GM12878 (cell line): ENCODE measurements around the gene GALNT9.

Source experiments
- CTCF ChIP-seq, 3 experiments: IDR thresholded peaks in 2 of 3; conservative IDR thresholded peaks in 1 of 3; 2 replicates each; pipeline ENCODE4 v1.5.1; 2011; ENCODE audit warnings: low read depth in 3 of 3, low read length in 3 of 3, mild to moderate bottlenecking in 3 of 3, control low read depth in 2 of 3, moderate library complexity in 2 of 3, inconsistent platforms in 1 of 3, mixed read lengths in 1 of 3; ENCODE audit not compliant: control insufficient read depth in 2 of 3, insufficient read depth in 1 of 3; ENCODE audit errors: extremely low read depth in 1 of 3
- DPF2 ChIP-seq: fragments of 450-650 bp; IDR thresholded peaks from 2 replicates; pipeline ENCODE4 v1.6.1; 2017; ENCODE audit warnings: mild to moderate bottlenecking
- EZH2 ChIP-seq: IDR thresholded peaks from 2 replicates; pipeline ENCODE4 v1.6.1; 2012; ENCODE audit warnings: low read depth, mild to moderate bottlenecking, control low read depth, inconsistent platforms, low read length, borderline replicate concordance; ENCODE audit not compliant: control insufficient read depth
- HDAC2 ChIP-seq: fragments of 200-600 bp; sonication (generic); IDR thresholded peaks from 2 replicates; pipeline ENCODE4 v1.6.1; 2017
- MXI1 ChIP-seq: fragments of 150-350 bp; IDR thresholded peaks from 2 replicates; pipeline ENCODE4 v1.6.1; 2011; ENCODE audit warnings: low read depth, mild to moderate bottlenecking, inconsistent platforms, low read length, improper control_type of control experiment
- NR2C2 ChIP-seq: IDR thresholded peaks from 2 replicates; pipeline ENCODE4 v1.6.1; 2011; ENCODE audit warnings: borderline replicate concordance, low read depth; ENCODE audit not compliant: control insufficient read depth, insufficient read length
- POLR2A ChIP-seq: IDR thresholded peaks from 2 replicates; pipeline ENCODE4 v1.6.1; 2011; ENCODE audit warnings: low read depth, mild to moderate bottlenecking, low read length
- SMC3 ChIP-seq: IDR thresholded peaks from 2 replicates; pipeline ENCODE4 v1.6.1; 2011; ENCODE audit warnings: low read length, improper control_type of control experiment, borderline replicate concordance
- WRNIP1 ChIP-seq: IDR thresholded peaks from 2 replicates; pipeline ENCODE4 v1.6.1; 2011; ENCODE audit warnings: low read depth, low read length, improper control_type of control experiment, borderline replicate concordance
- ZBTB33 ChIP-seq: fragments of 450-650 bp; IDR thresholded peaks from 2 replicates; pipeline ENCODE4 v1.6.1; 2017; ENCODE audit warnings: mild to moderate bottlenecking

DNA sequence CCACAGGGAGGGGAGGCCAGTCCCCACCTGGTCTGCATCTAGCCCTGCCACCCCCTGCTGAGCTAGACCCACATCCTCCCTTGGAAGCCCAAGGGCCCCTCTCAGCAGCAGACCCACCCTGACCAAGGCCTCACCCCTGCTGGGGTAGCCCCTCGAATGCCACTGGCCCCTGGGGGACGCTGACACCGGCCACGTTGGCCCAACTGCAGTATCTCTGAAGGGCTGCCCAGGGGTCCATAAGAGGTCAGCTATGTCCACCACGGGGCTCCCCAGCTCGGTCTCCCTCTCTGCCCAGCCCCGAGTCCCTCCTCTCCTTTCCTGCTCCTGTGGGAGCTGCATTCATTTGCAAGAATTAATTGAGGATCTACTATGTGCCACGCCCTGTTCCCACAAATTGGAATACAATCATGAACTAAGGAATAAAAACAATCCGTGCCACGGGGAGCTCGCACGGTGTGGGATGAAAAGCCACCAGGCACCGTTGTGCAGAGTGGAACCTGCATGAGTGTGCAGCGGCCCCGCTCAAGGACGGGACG, 71.4 kb downstream of the GALNT9 start:
- TF ChIP-seq EZH2 (no peak), WRNIP1 (no peak), ZBTB33 (no peak), DPF2 (no peak), CTCF (IDR thresholded peaks at IDR 0.05 in 2 of 3, conservative IDR thresholded peaks at IDR 0.05 in 1 of 3; ENCODE audit: control insufficient read depth in 2 of 3, extremely low read depth in 1 of 3, insufficient read depth in 1 of 3, low read depth in 3 of 3, low read length in 3 of 3) (no peak), HDAC2 (no peak), MXI1 (no peak), NR2C2 (no peak), SMC3 (no peak), POLR2A (no peak)
